Measurements from ENCODE around the gene FBXL4.

The FBXL4 gene

DNA sequence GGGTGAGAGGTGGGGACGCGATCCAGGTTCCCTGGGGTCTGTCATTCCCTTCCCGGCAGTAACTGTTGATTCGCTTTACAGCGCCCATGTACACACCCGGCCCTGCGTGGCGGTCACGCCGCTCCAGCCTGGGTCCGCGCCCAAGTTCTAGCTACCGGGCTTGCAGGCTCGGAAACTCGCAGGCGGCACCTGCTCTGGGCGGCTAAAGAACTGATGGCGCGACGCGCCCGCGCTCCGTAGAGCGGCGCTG lies 114.8 kb downstream of the FBXL4 start:
- H3K27me3 ChIP-seq (ENCODE audit: insufficient read depth, low read length, poor library complexity, severe bottlenecking), result peaks cover 11% of the 10 kb centered on the region
- peaks cover 31% of the 10 kb centered on the region for H3K4me1 ChIP-seq (ENCODE audit: insufficient read depth, low read length, poor library complexity, severe bottlenecking)
- H3K4me2 ChIP-seq (ENCODE audit: low read depth, low read length, poor library complexity, severe bottlenecking), result no peak overlapping the region

GRCh38 chr6:98832284-98833056 lies 115.3 kb downstream of the FBXL4 start:
- TF ChIP-seq CTCF (conservative IDR thresholded peaks at IDR 0.05; ENCODE audit: low read length) (no peak), EZH2phosphoT487 (IDR thresholded peaks at IDR 0.05; ENCODE audit: borderline replicate concordance) (no peak)
- peaks cover 12% of the 10 kb centered on the region; the same call in 1 of the 2 replicates for H3K79me2 ChIP-seq (ENCODE audit: insufficient read depth, low read length)
- peaks cover 11% of the 10 kb centered on the region for H3K27me3 ChIP-seq (ENCODE audit: insufficient read depth, low read length, poor library complexity, severe bottlenecking)
- no peak overlapping the region for H3K9ac ChIP-seq (ENCODE audit: low read depth, low read length, poor library complexity, severe bottlenecking)
- no peak overlapping the region for H3K4me2 ChIP-seq (ENCODE audit: low read depth, low read length, poor library complexity, severe bottlenecking)
- H3K9me3 ChIP-seq (ENCODE audit: insufficient read depth, low read depth, low read length), result no peaks in the 10 kb centered on the region
- H3K36me3 ChIP-seq (ENCODE audit: insufficient read depth, low read length), result no peaks in the 10 kb centered on the region
- no peak overlapping the region for H3K4me3 ChIP-seq (ENCODE audit: low read length, poor library complexity, severe bottlenecking)
- no peaks in the 10 kb centered on the region for H4K20me1 ChIP-seq (ENCODE audit: insufficient read depth, low read length, poor library complexity, severe bottlenecking)
- H2AFZ ChIP-seq (ENCODE audit: low read length), result no peak overlapping the region
- peaks cover 28% of the 10 kb centered on the region for H3K4me1 ChIP-seq (ENCODE audit: insufficient read depth, low read length, poor library complexity, severe bottlenecking)
- H3K9me2 ChIP-seq (replicated peaks; ENCODE audit: low read depth, low read length), result no peaks in the 10 kb centered on the region
- no peaks in the 10 kb centered on the region for H3F3A ChIP-seq (ENCODE audit: low read depth)

More for the DNA sequence above, 114.8 kb downstream of the FBXL4 start:
- peaks cover 12% of the 10 kb centered on the region; the same call in 1 of the 2 replicates for H3K79me2 ChIP-seq (ENCODE audit: insufficient read depth, low read length)
- H3K9me3 ChIP-seq (ENCODE audit: insufficient read depth, low read depth, low read length), result no peaks in the 10 kb centered on the region
- no peaks in the 10 kb centered on the region for H4K20me1 ChIP-seq (ENCODE audit: insufficient read depth, low read length, poor library complexity, severe bottlenecking)
- H3K36me3 ChIP-seq (ENCODE audit: insufficient read depth, low read length), result no peaks in the 10 kb centered on the region
- no peak overlapping the region for H3K4me3 ChIP-seq (ENCODE audit: low read length, poor library complexity, severe bottlenecking)
- no peaks in the 10 kb centered on the region for H3F3A ChIP-seq (ENCODE audit: low read depth)
- H2AFZ ChIP-seq (ENCODE audit: low read length), result no peak overlapping the region
- TF ChIP-seq EZH2phosphoT487 (IDR thresholded peaks at IDR 0.05; ENCODE audit: borderline replicate concordance), result no peak
- no peak for TF ChIP-seq CTCF (conservative IDR thresholded peaks at IDR 0.05; ENCODE audit: low read length)
- H3K9ac ChIP-seq (ENCODE audit: low read depth, low read length, poor library complexity, severe bottlenecking), result no peak overlapping the region
- no peaks in the 10 kb centered on the region for H3K9me2 ChIP-seq (replicated peaks; ENCODE audit: low read depth, low read length)

GRCh38 chr6:98831959-98832283 lies 115.8 kb downstream of the FBXL4 start:
- H3K9me3 ChIP-seq (ENCODE audit: insufficient read depth, low read depth, low read length), result no peaks in the 10 kb centered on the region
- H2AFZ ChIP-seq (ENCODE audit: low read length), result no peak overlapping the region
- no peaks in the 10 kb centered on the region for H3K36me3 ChIP-seq (ENCODE audit: insufficient read depth, low read length)
- no peak overlapping the region for H3K4me3 ChIP-seq (ENCODE audit: low read length, poor library complexity, severe bottlenecking)
- peaks cover 26% of the 10 kb centered on the region for H3K4me1 ChIP-seq (ENCODE audit: insufficient read depth, low read length, poor library complexity, severe bottlenecking)
- H3F3A ChIP-seq (ENCODE audit: low read depth), result no peaks in the 10 kb centered on the region
- H3K9ac ChIP-seq (ENCODE audit: low read depth, low read length, poor library complexity, severe bottlenecking), result no peak overlapping the region
- no peaks in the 10 kb centered on the region for H4K20me1 ChIP-seq (ENCODE audit: insufficient read depth, low read length, poor library complexity, severe bottlenecking)
- H3K9me2 ChIP-seq (replicated peaks; ENCODE audit: low read depth, low read length), result no peaks in the 10 kb centered on the region
- peaks cover 12% of the 10 kb centered on the region; the same call in 1 of the 2 replicates for H3K79me2 ChIP-seq (ENCODE audit: insufficient read depth, low read length)
- H3K4me2 ChIP-seq (ENCODE audit: low read depth, low read length, poor library complexity, severe bottlenecking), result no peak overlapping the region
- TF ChIP-seq EZH2phosphoT487 (IDR thresholded peaks at IDR 0.05; ENCODE audit: borderline replicate concordance) (no peak), CTCF (conservative IDR thresholded peaks at IDR 0.05; ENCODE audit: low read length) (no peak)
- peaks cover 11% of the 10 kb centered on the region for H3K27me3 ChIP-seq (ENCODE audit: insufficient read depth, low read length, poor library complexity, severe bottlenecking)
